Fibroblast of lung (primary cell): ENCODE results near the gene CCDC92B.

Source experiments
- CTCF ChIP-seq, 2 donors: IDR thresholded peaks in 1 of 2; conservative IDR thresholded peaks in 1 of 2; 1 replicate in 1 of 2; 2 replicates in 1 of 2; pipeline ENCODE4 v1.5.1; 2011 to 2012; ENCODE audit warnings: low read length in 2 of 2, control low read depth in 1 of 2, inconsistent platforms in 1 of 2, low read depth in 1 of 2, mild to moderate bottlenecking in 1 of 2
- EZH2 ChIP-seq: IDR thresholded peaks from 2 replicates; pipeline ENCODE4 v1.5.1; 2012; ENCODE audit warnings: low read length, control low read depth, mild to moderate bottlenecking; ENCODE audit errors: missing control alignments

- no peak for TF ChIP-seq EZH2
- TF ChIP-seq CTCF (conservative IDR thresholded peaks at IDR 0.05 in 1 of 2, IDR thresholded peaks at IDR 0.05 in 1 of 2; ENCODE audit: low read depth in 1 of 2, low read length in 2 of 2) = no peak
These were observed 20.7 kb upstream of the CCDC92B start for GRCh38 chr17:2770129-2770528.
